ENCODE measurements around the gene PAIP2. TPM values are rescaled to one million over a fixed set of nuclear protein-coding genes. Genes with fewer than 3 reads are reported as not detected.
"Not testable (repeated sequence)": the region's sequence is repeated elsewhere in the genome, so short reads cannot be mapped to it uniquely, and the experiment has no call there.

PAIP2 gene
- total RNA-seq, 1 donor from 2014 or later, result 80.4 TPM

DNA sequence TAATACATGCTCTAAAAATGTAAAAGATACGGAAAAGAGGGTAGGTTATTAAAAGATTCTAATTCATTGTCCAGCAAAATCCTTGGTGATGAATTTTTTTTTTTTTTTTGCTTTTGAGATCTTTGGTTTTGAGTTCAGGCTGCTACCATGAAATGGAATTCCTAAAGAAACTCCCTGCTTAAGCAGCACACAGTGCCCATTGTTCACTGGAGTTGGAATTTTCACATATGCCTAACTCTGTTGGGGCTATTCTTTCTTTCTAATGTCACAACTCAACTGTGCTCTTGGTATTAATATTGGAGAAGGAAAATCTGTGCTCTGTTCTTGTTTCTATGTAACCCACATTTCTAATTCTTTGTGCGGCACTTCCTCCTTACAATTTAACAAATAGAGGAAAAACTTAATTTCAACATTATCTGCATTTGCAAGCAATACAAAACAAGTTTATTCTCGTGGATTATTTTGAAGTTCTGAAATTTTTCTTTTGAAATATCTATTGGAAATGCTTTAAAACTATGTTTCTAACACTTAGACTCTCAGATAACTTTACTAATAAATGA, 26.5 kb upstream of the PAIP2 start:
- DNase-seq (ENCODE audit: low spot score), result no peak

DNA sequence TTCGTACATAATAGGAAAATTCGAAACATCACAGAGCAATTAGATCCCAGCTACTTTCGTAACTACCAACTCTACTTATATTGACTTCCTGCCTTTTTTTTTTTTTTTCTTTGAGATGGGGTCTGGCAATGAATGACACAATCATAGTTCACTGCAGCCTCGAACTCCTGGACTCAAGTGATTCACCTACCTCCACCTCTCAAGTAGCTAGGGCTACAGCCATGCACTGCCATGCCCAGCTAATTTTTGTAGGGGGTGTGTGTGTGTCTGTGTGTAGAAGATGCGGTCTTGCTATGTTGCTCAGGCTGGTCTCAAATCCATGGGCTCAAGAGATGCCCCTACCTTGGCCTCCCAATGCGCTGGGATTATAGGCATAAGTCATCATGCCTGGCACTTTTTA, 5.8 kb upstream of the PAIP2 start:
- DNase-seq (ENCODE audit: low spot score), result peak; percentile 11

DNA sequence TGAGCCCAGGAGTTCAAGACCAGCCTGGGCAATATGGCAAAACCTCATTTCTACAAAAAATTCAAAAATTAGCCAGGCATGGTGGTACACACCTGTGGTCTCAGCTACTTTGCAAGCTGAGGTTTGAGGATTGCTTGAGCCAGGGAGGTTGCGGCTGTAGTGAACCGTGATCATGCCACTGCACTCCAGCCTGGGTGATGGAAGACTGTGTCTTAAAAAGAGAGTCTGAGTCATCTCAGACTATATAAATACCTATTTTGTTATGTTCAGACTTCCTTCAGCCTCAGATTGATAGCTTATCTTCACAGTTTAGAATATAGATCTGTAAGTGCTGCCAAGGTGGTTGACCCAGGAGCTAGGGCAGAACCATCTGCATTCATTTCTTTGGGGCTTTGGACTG, 1.6 kb upstream of the PAIP2 start:
- DNase-seq (ENCODE audit: low spot score), result no peak

DNA sequence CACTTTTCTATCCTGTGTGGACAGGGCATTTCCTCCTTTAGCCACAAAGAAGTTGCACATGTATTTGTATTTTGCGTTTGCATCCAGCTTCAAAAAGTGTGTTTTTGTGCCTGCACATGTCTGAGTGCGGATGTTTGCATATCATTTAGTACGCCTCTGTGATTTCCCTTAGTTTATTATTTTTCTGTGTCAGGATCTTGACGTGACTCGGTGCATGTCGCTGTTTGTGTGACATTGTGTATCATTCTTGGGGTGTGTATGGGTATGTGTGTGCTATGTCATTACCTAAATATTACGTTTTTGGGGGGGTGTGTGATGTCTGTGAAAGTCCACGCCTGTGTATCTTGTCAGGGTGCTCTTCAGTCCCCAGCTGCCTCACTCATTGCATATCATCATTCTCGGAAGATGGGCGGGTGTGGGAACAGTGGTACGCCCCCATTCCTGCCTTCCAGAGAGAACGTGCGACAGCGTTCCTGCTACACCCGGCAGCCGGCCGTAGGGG, 416 bp upstream of the PAIP2 start:
- no peak for DNase-seq (ENCODE audit: low spot score)

DNA sequence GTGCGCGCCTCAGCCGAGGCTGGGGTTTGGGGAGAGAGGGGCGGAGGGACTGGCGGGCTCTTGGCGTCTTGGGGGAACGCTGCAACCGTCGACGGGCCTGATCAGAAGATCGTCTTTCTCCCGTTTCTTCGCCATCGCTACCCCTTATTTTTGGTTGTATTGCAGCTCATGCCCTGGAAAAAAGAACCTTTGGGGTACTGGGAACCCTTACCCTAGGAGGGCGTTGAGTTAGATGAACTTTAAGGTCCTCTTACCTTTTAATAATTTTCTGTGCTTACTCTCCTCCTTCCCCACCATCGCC, 719 bp downstream of the PAIP2 start:
- DNase-seq (ENCODE audit: low spot score), result no peak

DNA sequence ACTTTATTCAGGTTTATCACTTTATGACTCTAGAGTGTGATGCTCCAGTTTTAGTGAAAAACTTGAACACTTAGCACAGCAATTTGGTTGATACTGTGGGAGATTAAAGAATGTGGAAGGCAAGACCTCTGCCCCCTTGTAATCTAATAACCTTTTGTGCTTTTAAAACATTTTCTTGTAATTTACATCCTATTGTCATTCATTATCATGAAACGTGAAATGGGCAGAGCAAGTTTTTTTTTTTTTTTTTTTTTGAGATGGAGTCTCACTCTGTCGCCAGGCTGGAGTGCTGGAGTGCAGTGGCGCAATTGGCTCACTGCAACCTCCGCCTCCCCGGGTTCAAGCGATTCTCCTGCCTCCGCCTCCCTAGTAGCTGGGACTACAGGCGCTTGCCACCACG, 1.8 kb downstream of the PAIP2 start:
- no peak for DNase-seq (ENCODE audit: low spot score)

DNA sequence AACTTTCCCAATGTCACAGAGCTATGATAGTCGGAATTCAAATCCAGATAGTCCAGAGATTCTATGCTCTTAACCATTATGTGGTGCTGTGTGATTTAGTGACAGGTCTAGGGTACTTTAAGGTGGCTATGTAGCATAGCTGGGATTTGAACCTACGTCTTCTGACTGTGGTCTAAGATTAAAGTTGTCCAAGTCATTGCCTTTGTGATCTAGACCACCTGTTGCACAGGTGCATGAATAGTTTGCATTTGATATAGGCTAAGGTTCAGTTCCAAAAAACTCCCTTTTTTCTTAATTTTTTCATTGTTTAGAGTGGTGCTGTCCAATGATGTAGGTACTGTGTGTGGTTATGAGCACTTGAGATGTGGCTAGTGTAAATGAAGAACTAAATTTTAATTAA, 2.5 kb downstream of the PAIP2 start:
- no peak for DNase-seq (ENCODE audit: low spot score)

DNA sequence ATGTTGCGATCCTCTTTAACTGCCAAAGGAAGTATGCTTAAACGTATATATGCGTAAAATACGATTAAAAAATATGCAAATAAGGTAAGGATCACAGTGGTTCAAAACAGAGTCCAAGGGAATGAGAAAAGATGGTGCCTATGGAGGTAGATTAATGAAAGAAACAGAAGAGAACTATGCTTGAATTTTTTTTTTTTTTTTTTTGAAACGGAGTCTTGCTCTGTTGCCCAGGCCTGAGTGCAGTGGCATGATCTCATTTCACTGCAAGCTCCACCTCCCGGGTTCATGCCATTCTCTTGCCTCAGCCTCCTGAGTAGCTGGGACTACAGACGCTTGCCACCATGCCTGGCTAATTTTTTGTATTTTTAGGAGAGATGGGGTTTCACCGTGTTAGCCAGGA, 3.8 kb downstream of the PAIP2 start:
- DNase-seq (ENCODE audit: low spot score), result not testable (repeated sequence)

DNA sequence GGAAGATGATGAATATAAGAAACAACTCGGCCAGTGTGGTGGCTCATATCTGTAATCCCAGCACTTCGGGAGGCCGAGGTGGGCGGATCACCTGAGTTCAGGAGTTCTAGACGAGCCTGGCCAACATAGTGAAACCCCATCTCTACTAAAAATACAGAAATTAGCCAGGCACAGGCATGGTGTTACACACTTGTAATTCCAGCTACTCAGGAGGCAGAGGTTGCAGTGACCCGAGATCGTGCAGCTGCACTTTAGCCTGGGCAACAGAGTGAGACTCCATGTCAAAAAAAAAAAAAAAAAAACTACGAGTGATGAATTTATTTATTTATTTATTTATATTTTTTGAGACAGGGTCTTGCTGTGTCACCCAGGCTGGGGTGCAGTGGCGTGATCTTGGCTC, 6.2 kb downstream of the PAIP2 start:
- not testable (repeated sequence) for DNase-seq (ENCODE audit: low spot score)

DNA sequence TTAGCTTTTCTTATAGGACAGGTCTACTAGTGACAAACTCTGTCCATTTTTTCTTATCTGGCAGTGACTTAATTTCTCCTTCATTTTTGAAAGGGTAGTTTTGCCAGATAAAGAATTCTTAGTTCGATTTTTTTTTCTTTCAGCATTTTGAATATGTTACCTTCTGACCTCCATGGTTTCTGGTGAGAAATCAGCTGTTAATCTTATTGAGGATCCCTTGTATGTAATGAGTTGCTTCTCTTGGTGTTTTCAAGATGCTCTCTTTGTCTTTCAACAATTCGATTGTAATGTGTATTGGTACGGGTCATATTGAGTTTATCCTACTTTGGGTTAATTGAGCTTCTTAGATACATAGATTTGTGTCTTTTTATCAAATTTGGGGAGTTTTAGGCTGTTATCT, 12.5 kb downstream of the PAIP2 start:
- no peak for DNase-seq (ENCODE audit: low spot score)

DNA sequence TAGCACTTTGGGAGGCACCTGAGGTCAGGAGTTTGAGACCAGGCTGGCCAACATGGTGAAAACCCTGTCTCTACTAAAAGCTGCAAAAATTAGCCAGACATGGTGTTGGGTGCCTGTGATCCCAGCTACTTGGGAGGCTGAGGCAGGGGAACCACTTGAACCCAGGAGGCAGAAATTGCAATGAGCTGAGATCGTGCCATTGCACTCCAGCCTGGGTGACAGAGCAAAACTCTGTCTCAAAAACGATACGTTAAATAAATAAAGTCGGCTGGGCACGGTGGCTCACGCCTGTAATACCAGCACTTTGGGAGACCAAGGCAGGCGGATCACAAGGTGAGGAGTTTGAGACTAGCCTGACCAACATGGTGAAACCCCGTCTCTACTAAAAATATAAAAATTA, 14.2 kb downstream of the PAIP2 start:
- not testable (repeated sequence) for DNase-seq (ENCODE audit: low spot score)

DNA sequence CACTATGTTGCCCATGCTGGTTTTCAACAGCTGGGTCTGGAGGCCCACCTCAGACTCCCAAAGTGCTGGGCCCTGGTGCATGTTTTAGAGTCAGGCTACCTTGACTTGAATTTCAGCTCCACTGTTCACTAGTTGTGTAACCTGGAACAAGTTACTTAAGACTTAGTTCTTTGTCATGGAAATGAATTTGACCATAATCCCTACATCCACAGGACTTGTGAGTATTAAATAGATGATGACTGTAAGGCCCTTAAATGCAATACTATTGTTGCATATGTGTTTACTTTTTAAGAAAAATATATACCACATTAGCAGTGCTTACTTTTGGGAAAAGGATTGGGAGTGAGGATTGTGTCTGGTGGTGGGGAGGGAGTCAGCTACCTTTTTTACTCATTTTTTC, 16.4 kb downstream of the PAIP2 start:
- no peak for DNase-seq (ENCODE audit: low spot score)

DNA sequence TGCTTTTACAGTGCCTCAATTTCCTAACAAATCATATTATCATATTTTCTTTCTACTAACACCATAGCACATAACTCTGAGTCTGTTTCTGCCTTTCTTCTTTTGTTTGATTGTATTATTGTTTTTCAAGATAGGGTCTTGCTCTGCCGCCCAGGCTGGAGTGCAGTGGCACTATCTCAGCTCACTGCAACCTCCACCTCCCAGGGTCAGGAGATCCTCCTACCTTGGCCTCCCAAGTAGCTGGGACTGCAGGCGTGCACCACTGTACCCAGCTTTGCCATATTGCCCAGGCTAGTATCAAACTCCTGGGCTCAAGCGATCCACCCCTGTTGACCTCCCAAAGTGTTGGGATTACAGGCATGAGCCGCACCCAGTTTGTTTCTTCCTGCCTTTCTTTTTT, 18.7 kb downstream of the PAIP2 start:
- DNase-seq (ENCODE audit: low spot score), result no peak

DNA sequence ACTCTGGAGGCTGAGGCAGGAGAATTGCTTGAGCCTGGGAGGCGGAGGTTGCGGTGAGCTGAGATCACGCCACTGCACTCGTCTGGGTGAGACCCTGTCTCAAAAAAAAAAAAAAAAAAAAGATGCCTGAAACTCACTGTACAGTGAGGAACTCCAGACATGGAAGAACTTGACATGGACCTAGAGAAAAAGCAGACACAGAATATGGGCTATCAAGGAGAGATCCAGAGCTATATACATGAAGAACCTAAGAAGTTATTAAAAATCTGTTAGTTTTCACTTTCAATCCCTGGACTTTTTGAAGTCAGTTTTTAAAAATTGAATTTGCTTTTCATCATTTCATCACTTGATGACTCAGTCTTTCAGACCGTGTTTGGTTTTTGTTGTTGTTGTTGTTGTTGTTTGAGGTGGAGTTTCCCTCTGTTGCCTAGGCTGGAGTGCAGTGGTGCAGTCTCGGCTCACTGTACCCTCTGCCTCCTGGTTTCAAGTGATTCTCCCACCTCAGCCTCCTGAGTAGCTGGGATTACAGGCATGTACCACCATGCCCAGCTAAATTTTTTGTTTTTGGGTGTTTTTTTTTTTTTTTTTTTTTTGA, 20.3 kb downstream of the PAIP2 start:
- peak; percentile 76 for DNase-seq (ENCODE audit: low spot score)

DNA sequence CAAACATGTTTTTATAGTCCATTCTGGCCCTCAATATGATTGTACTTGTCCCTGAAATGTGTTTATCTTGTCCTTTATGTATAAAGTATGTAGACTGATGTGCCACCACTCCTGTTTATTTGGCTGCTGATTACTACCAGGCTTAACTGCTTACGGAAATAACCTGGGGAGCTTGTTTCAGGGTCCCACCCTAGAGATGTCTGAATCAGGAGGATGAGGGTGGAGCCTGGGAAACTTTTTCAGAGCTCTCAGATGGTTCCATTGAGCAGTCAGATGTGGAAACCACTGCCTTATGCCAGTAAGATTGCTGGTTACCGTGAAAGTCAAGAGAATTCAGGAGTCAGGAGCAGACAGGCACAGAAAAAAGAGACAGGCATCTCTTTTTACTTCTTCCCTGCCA, 22.3 kb downstream of the PAIP2 start:
- no peak for DNase-seq (ENCODE audit: low spot score)

DNA sequence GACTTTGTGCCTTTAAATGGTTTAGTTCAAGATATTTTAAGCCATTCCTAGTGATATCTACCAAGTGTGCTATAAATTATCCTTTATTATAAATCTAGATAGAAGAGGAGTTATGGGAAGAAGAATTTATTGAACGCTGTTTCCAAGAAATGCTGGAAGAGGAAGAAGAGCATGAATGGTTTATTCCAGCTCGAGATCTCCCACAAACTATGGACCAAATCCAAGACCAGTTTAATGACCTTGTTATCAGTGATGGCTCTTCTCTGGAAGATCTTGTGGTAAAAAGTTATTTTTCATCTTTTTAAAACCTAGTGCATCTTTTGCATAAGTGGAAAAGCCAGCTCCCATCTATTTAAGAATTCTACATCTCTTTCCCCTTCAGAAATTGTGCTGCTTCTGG, 22.8 kb downstream of the PAIP2 start:
- DNase-seq (ENCODE audit: low spot score), result peak; percentile 96

DNA sequence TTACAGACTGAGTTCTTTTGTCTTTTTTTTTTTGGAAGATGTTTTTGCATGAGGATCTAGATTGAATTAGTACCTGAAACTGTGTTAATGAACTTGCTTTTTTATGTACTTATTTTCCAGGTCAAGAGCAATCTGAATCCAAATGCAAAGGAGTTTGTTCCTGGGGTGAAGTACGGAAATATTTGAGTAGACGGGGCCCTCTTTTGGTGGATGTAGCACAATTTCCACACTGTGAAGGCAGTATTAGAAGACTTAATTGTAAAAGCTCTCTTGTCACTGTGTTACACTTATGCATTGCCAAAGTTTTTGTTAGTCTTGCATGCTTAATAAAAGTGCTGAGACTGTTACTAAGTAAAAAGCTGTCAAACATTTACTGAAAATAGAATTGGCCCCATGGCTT, 27.0 kb downstream of the PAIP2 start:
- DNase-seq (ENCODE audit: low spot score), result no peak

DNA sequence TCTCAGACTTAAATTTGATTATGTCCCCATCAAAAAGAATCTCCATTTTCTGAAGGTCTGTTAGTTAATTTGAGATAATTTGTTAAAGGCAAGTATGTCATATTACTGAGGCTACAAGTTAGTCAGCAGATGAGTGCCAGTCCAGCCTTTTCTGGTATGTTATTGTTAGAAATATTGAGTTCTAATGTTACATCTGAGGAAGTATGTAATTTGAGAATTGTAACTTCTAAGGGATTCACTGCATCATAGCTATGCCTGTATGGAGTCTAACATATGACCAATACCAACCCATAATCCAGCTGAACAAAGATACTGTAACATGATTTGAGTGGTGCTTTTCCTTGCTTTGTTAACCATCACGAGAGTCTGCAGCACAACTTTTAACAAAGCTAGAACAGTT, 27.5 kb downstream of the PAIP2 start:
- DNase-seq (ENCODE audit: low spot score), result no peak

DNA sequence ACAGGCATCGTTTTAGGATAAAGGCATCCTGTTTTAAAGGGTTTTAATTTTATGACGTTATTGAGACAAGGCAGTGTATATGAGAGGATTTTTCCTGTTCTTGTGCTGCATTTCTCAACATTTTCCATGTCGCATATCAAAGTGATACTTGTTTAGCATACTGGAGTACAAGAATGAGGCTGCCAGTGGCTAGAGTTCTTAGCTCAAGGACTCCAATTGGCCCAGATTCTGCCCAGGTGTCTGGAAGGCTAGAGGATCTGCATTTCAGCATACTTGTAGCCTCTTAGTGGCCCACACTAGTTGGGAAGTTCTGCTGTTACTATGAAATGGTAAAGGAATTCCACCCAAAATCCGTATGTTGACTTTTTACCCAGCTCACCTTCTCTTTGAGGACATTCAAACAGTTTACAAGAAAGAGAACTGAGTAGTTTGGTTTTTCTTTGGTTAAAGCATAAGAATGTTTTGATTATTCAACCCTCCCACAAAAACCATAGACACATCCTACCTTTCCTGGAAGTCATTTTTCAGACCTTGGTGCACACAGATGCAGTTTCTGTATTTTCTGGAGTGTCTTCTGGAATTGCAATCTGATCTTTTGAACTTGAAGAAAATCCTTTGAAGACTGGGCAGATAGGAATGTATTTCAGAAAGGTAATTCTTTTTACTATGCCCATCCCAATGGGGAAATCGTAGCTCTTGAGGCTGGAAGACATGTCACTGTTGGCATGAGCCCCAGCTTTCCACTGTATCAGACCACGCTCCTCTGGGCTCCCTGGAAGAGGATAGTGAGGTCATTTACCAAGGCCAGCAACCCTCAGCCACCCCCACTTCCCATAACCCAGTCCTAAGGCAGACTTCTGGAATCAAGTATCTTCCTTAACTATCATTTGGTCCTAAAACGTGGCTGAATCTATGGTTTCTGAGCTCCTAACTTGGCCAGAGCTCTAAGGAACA, 30.1 kb downstream of the PAIP2 start:
- no peak for DNase-seq (ENCODE audit: low spot score)

DNA sequence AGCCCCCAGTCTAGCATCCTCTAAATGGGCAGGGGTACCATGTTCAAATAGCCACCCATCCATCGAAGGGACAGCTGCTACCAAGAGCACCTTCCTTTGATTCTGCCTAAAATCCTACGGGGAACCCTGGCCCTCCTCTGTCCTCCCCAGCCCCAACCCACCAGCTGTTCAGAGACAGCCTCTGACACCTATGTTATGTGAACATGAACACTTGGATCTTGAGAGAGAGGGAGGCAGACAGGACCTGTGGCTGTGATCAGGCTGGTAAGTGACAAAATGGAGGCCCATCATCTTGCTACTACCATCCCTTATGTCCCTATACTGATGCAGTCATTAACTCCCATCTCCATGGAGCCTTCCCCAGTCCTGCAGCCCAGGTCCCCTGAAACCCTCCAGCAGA, 33.3 kb downstream of the PAIP2 start:
- no peak for DNase-seq (ENCODE audit: low spot score)

DNA sequence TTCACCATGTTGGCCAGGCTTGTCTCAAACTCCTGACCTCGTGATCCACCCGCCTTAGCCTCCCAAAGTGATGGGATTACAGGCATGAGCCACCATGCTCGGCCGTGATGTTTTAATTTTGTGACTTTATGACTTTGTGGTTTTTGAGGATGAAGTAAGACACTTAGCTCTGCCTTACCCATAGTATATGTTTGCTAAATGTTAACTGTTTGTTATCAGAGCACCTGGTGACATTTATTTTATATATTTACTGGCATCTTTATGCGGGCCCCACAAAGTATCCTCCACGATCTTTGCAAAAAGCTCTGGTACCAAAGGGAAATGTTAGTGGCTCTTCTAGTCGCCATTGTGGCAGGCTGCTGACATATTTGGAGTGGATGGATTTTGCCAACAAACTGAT, 34.7 kb downstream of the PAIP2 start:
- DNase-seq (ENCODE audit: low spot score), result no peak

DNA sequence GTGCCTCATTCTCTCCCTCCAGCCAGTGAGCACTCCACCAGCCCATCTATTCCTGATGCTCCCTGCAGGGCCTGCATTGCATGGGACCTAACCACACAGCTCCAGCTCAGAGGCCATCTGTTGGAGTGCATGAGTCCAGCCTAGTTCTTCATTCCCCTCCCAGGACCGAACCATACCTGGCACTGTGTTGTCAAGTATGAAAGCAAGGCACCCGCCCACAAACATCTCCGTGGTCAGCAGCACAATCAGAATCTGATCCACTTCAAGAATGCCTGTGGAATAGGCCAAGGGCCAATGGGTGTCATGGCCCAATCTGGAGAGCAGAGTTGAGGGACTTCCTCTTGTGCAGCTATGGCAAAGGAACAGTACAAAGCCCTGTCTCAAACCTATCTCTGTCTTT, 35.6 kb downstream of the PAIP2 start:
- DNase-seq (ENCODE audit: low spot score), result no peak

All from umbilical cord (tissue), 2 donors.